K562 (cell line): ENCODE results near the gene GRAMD2B. TPM values are rescaled to one million over a fixed set of nuclear protein-coding genes. Genes with fewer than 3 reads are reported as not detected.

ENCODE experiments used
- ATAC-seq: fragments of 200-7000 bp; cut with Tn5 transposase; 3 replicates; pipeline ENCODE4 v1.9.1; 2020; ENCODE audit warnings: moderate library complexity
- BruUV-seq: library from RNA; stranded (reverse); fragments of 400-500 nt; replicated peaks from 2 replicates; lab custom pipeline; 2021; lab: Mats Ljungman, UMichigan
- CTCF ChIA-PET: fragments of 300-600 bp; formaldehyde crosslinking; extraction: SDS; loops from one replicate; lab custom pipeline; 2021; ENCODE audit warnings: low intra/inter-chr PET ratio; lab: Yijun Ruan, JAX
- POLR2A ChIA-PET: fragments of 300-600, 350-650 bp; sonication (Branson Sonifier 250); formaldehyde crosslinking; extraction: SDS; loops from one replicate; lab custom pipeline; 2021; ENCODE audit warnings: antibody characterized with exemption, inconsistent platforms; lab: Yijun Ruan, JAX
- DNase-seq, 4 experiments: peaks; one replicate each; pipeline versions ENCODE4 v3.0.0 to v3.0.0-alpha.2; 2011 to 2018; ENCODE audit warnings: low spot score in 3 of 4, mixed read lengths in 3 of 4; ENCODE audit errors: extremely low read depth in 1 of 4
- FAIRE-seq: peaks from 2 replicates; lab custom pipeline; 2011; peaks lifted over from hg19 to GRCh38; lab: Jason Lieb, UNC
- H2AFZ ChIP-seq: 2 replicates; pipeline ENCODE4 v1.6.0; 2011; ENCODE audit warnings: low read depth, low read length, control low read depth, inconsistent platforms
- H3K27ac ChIP-seq: fragments of 200-600 bp; 3 replicates; pipeline ENCODE4 v1.8.0; 2011; ENCODE audit warnings: low read depth, mild to moderate bottlenecking, control low read depth, inconsistent platforms, low read length, moderate library complexity, mixed read lengths; ENCODE audit errors: extremely low read depth
- H3K27me3 ChIP-seq, 2 experiments: fragments of 300-600 bp in 1 of 2; 2 replicates in 1 of 2; 3 replicates in 1 of 2; pipeline versions ENCODE4 v1.6.0 to v1.8.0; 2011; ENCODE audit warnings: inconsistent platforms in 2 of 2, low read length in 2 of 2, mild to moderate bottlenecking in 1 of 2, mixed read lengths in 1 of 2, moderate library complexity in 1 of 2; ENCODE audit not compliant: control insufficient read depth in 2 of 2, insufficient read depth in 2 of 2
- H3K36me3 ChIP-seq: fragments of 300-600 bp; 3 replicates; pipeline ENCODE4 v1.8.0; 2011; ENCODE audit warnings: mild to moderate bottlenecking, low read length, inconsistent platforms; ENCODE audit not compliant: control insufficient read depth, insufficient read depth
- H3K4me1 ChIP-seq, 2 experiments: fragments of 200-600 bp in 1 of 2; replicated peaks in 1 of 2; 2 replicates in 1 of 2; 3 replicates in 1 of 2; pipeline versions ENCODE4 v1.5.1 to v1.8.0; 2011; ENCODE audit warnings: inconsistent platforms in 2 of 2, low read length in 2 of 2, mild to moderate bottlenecking in 1 of 2, mixed read lengths in 1 of 2, moderate library complexity in 1 of 2; ENCODE audit not compliant: control insufficient read depth in 2 of 2, insufficient read depth in 2 of 2
- H3K4me2 ChIP-seq: 2 replicates; pipeline ENCODE4 v1.6.1; 2011; ENCODE audit warnings: low read length, control low read depth, inconsistent platforms, mixed read lengths; ENCODE audit not compliant: insufficient read depth
- H3K4me3 ChIP-seq: fragments of 200-600 bp; sonication (generic), shearing (Covaris generic); 2 replicates; pipeline ENCODE4 v1.5.1; 2016; ENCODE audit warnings: control low read depth, inconsistent platforms
- H3K79me2 ChIP-seq: fragments of 200-600 bp; 3 replicates; pipeline ENCODE4 v1.8.0; 2011; ENCODE audit warnings: low read length, inconsistent platforms; ENCODE audit not compliant: control insufficient read depth, insufficient read depth
- H3K9ac ChIP-seq, 2 experiments: 2 replicates each; pipeline versions ENCODE4 v1.6.0 to v1.6.1; 2011; ENCODE audit warnings: low read depth in 2 of 2, low read length in 2 of 2, control low read depth in 1 of 2, inconsistent platforms in 1 of 2, mild to moderate bottlenecking in 1 of 2, mixed read lengths in 1 of 2; ENCODE audit not compliant: insufficient read depth in 1 of 2
- H3K9me1 ChIP-seq: one replicate; pipeline ENCODE4 v1.6.0; 2011; ENCODE audit warnings: inconsistent platforms, mild to moderate bottlenecking, low read length, moderate library complexity; ENCODE audit not compliant: control insufficient read depth, insufficient read depth
- H3K9me3 ChIP-seq: replicated peaks from 2 replicates; pipeline ENCODE4 v1.5.1; 2011; ENCODE audit warnings: low read depth, low read length, inconsistent platforms; ENCODE audit not compliant: control insufficient read depth, insufficient read depth
- H4K20me1 ChIP-seq: replicated peaks from 2 replicates; pipeline ENCODE4 v1.6.1; 2011; ENCODE audit warnings: low read length, inconsistent platforms, mixed read lengths; ENCODE audit not compliant: control insufficient read depth, insufficient read depth
- CTCF ChIP-seq, 3 experiments: IDR thresholded peaks in 2 of 3; conservative IDR thresholded peaks in 1 of 3; 2 replicates each; pipeline ENCODE4 v1.5.1; 2011 to 2012; ENCODE audit warnings: low read length in 3 of 3, mild to moderate bottlenecking in 3 of 3, control low read depth in 2 of 3, improper control_type of control experiment in 1 of 3, inconsistent platforms in 1 of 3, low read depth in 1 of 3, mixed read lengths in 1 of 3, moderate library complexity in 1 of 3; ENCODE audit not compliant: insufficient read depth in 2 of 3
- EGR1 ChIP-seq: fragments of 450-650 bp; conservative IDR thresholded peaks from 2 replicates; pipeline ENCODE4 v1.6.1; 2017; ENCODE audit warnings: mild to moderate bottlenecking
- FOXA1 ChIP-seq: fragments of 450-650 bp; IDR thresholded peaks from 2 replicates; pipeline ENCODE4 v1.6.1; 2016; ENCODE audit warnings: mild to moderate bottlenecking, borderline replicate concordance
- MBD1 ChIP-seq: fragments of 250-450 bp; sonication (Bioruptor Pico); IDR thresholded peaks from 2 replicates; pipeline ENCODE4 v1.8.0; 2022; ENCODE audit warnings: inconsistent platforms
- MTF1 ChIP-seq: fragments of 250-450 bp; sonication (Bioruptor Pico); IDR thresholded peaks from 2 replicates; pipeline ENCODE4 v1.9.0; 2021; ENCODE audit warnings: moderate library complexity, mild to moderate bottlenecking, inconsistent platforms, borderline replicate concordance
- ZBTB33 ChIP-seq: sonication (generic); formaldehyde crosslinking; IDR thresholded peaks from 2 replicates; pipeline ENCODE4 v1.8.1; 2023; ENCODE audit warnings: mild to moderate bottlenecking, missing genetic modification reagents
- ZFP1 ChIP-seq: fragments of 450-650 bp; formaldehyde crosslinking; IDR thresholded peaks from 2 replicates; pipeline ENCODE4 v1.4.0; 2020; ENCODE audit warnings: mild to moderate bottlenecking, mixed read lengths
- ZNF707 ChIP-seq: fragments of 250-450 bp; sonication (Bioruptor Pico); conservative IDR thresholded peaks from 2 replicates; pipeline ENCODE4 v1.8.0; 2022; ENCODE audit warnings: inconsistent platforms, mild to moderate bottlenecking, moderate library complexity
- WGBS: fragments of 100-300 bp; shearing (Covaris generic); methylation state at CpG from one replicate; pipeline ENCODE4 v1.1.6; 2016; ENCODE audit warnings: low coverage, mixed read lengths; ENCODE audit not compliant: insufficient coverage; ENCODE audit errors: missing lambda C conversion rate; 5-methylcytosine and 5-hydroxymethylcytosine counted together
- in situ Hi-C: fragments of 300-500 bp; cut with MboI; formaldehyde crosslinking; loops from 4 replicates; pipeline ENCODE4 v1.15.0; 2018; ENCODE audit warnings: inconsistent platforms, mixed read lengths
- intact Hi-C: fragments of 100-400 bp; cut with micrococcal nuclease; formaldehyde crosslinking; loops from 2 replicates; pipeline ENCODE4 v1.14.2; 2022
- polyA plus RNA-seq, 8 experiments: library from polyadenylated mRNA; depleted of rRNA in 4 of 8; stranded (reverse) in 5 of 8; unstranded in 3 of 8; fragments of >200 nt; fragmentation: Nextera tagmentation in 2 of 8; fragmentation: Illumina TruSeq in 1 of 8; extraction: Ambion mirVana in 2 of 8; extraction: Trizol in 1 of 8; gene quantifications; 2 replicates each; pipeline versions ENCODE4 v1.2.1 to v1.2.3, GENCODE V29; 2011 to 2014; ENCODE audit warnings: inconsistent platforms in 1 of 8, missing spikeins in 1 of 8
- total RNA-seq, 7 experiments: library from RNA; depleted of rRNA in 6 of 7; stranded (reverse); fragments of >200 nt in 6 of 7; fragmentation: Illumina TruSeq in 2 of 7; extraction: Trizol in 2 of 7; gene quantifications; 2 replicates each; pipeline versions ENCODE4 v1.2.1 to v1.2.3, GENCODE V29; 2011 to 2021; ENCODE audit warnings: low replicate concordance in 1 of 7

The GRAMD2B gene
- total and polyA plus RNA-seq, 9 of the 15 experiments (the other 6 are each of a cell fraction or from before 2014, with no cell fraction given), result 0.32 to 4.2 (median 1.4) TPM

GRCh38 chr5:126499853-126500342 is 76.7 kb downstream of the GRAMD2B start (continued):
- no peak for TF ChIP-seq FOXA1
- no peak for TF ChIP-seq MBD1
- no peak for TF ChIP-seq ZNF707
- peak; percentile 59 to 74 (median 70) for TF ChIP-seq CTCF (IDR thresholded peaks at IDR 0.05 in 2 of 3, conservative IDR thresholded peaks at IDR 0.05 in 1 of 3; ENCODE audit: insufficient read depth in 2 of 3, low read depth in 1 of 3, low read length in 3 of 3)
- TF ChIP-seq, all 486 proteins: peak for 3

GRCh38 chr5:126501448-126501847 is 78.2 kb downstream of the GRAMD2B start:
- Histone ChIP-seq H3K9me1 (no peaks in the 10 kb centered on the region), H4K20me1 (no peaks in the 10 kb centered on the region), H3K9me3 (no peaks in the 10 kb centered on the region), H3K27ac (no peak overlapping the region)
- CTCF ChIA-PET, result no interaction called here
- TF ChIP-seq ZBTB33 (CRISPR knock-in tag) (peak; percentile 63; the same call in 1 of the 2 replicates), MTF1 (CRISPR knock-in tag) (no peak), EGR1 (0 out of 2 replicates have a peak, but pooled peaks have one; percentile 30), ZFP1 (CRISPR knock-in tag) (no peak)
- TF ChIP-seq, all 486 proteins: peak for 2
- peaks cover 0 to 7% of the 10 kb centered on the region in 2 experiments; a peak in 4 of 5 replicates for H3K4me1 ChIP-seq
- H2AFZ ChIP-seq, result peak overlapping the region; percentile 18
- FAIRE-seq (no peak), DNase-seq (no peak), ATAC-seq (no peak)
- BruUV-seq, result no TSS peak
- H3K36me3 ChIP-seq, result no peaks in the 10 kb centered on the region
- no peak overlapping the region for H3K4me2 ChIP-seq
- in situ Hi-C loops, result no loop called here
- no peaks in the 10 kb centered on the region for H3K79me2 ChIP-seq
- no peak overlapping the region for H3K4me3 ChIP-seq
- POLR2A ChIA-PET, result interaction anchor here (0.6 kb wide), 1 partner anchor 34 kb away, joined by 3 read pairs; no protein-coding TSS in a partner anchor
- 0 out of 4 replicates have a peak overlapping the region, but pooled peaks of 1 of the 2 experiments have one; percentile 10 for H3K9ac ChIP-seq
- intact Hi-C loops, result loop anchor here (2.0 kb wide), 1 partner anchor 37 kb away; no protein-coding TSS in a partner anchor
- WGBS, result 63% methylated on average over 8 of the region's 10 CpGs
- no peaks in the 10 kb centered on the region for H3K27me3 ChIP-seq
